GM23338 (cell line): ENCODE data around the gene SESN1.

ENCODE experiments used
- CREB1 ChIP-seq: fragments of 250-450 bp; sonication (Bioruptor Pico); IDR thresholded peaks from 2 replicates; pipeline ENCODE4 v1.5.0; 2020; ENCODE audit warnings: low read depth, mild to moderate bottlenecking, moderate library complexity
- CTCF ChIP-seq, 2 experiments: fragments of 200-600 bp in 1 of 2; sonication (generic) in 1 of 2; conservative IDR thresholded peaks; 2 replicates each; pipeline versions ENCODE4 v1.5.1 to v1.6.1; 2016 to 2017; ENCODE audit warnings: antibody characterized with exemption in 2 of 2, low read depth in 2 of 2, mild to moderate bottlenecking in 2 of 2, moderate library complexity in 1 of 2
- EZH2 ChIP-seq: fragments of 200-600 bp; sonication (generic); IDR thresholded peaks from one replicate; pipeline ENCODE4 v1.8.0; 2017; ENCODE audit warnings: antibody characterized with exemption, mild to moderate bottlenecking, low read depth; ENCODE audit not compliant: unreplicated experiment
- EZH2phosphoT487 ChIP-seq: fragments of 200-600 bp; sonication (generic); IDR thresholded peaks from one replicate; pipeline ENCODE4 v1.8.1; 2018; ENCODE audit warnings: antibody characterized with exemption; ENCODE audit not compliant: unreplicated experiment
- JUNB ChIP-seq: IDR thresholded peaks from one replicate; pipeline ENCODE4 v1.6.1; 2016; ENCODE audit warnings: antibody characterized with exemption; ENCODE audit not compliant: unreplicated experiment
- NANOG ChIP-seq: IDR thresholded peaks from 2 replicates; pipeline ENCODE4 v1.6.1; 2016; ENCODE audit warnings: antibody characterized with exemption, borderline replicate concordance
- POLR2AphosphoS5 ChIP-seq: IDR thresholded peaks from 2 replicates; pipeline ENCODE4 v1.6.1; 2016; ENCODE audit warnings: antibody characterized with exemption, low read depth
- REST ChIP-seq: IDR thresholded peaks from one replicate; pipeline ENCODE4 v1.6.1; 2018; ENCODE audit warnings: antibody characterized with exemption; ENCODE audit not compliant: unreplicated experiment
- STAT1 ChIP-seq: IDR thresholded peaks from one replicate; pipeline ENCODE4 v1.6.1; 2016; ENCODE audit warnings: antibody characterized with exemption; ENCODE audit not compliant: unreplicated experiment
- ZNF114 ChIP-seq: fragments of 250-450 bp; sonication (Bioruptor Pico); IDR thresholded peaks from 2 replicates; pipeline ENCODE4 v1.5.0; 2020; ENCODE audit warnings: mild to moderate bottlenecking, moderate library complexity
- ZNF331 ChIP-seq: fragments of 250-450 bp; sonication (Bioruptor Pico); IDR thresholded peaks from 2 replicates; pipeline ENCODE4 v1.5.0; 2020; ENCODE audit warnings: low read depth, mild to moderate bottlenecking, moderate library complexity
- TF ChIP-seq, protein P1 (sequence below): IDR thresholded peaks from 2 replicates; pipeline ENCODE4 v1.6.1; 2016; ENCODE audit warnings: antibody characterized with exemption
- TF ChIP-seq, protein P2 (sequence below): fragments of 250-450 bp; sonication (Bioruptor Pico); IDR thresholded peaks from 2 replicates; pipeline ENCODE4 v1.5.0; 2020; ENCODE audit warnings: mild to moderate bottlenecking, moderate library complexity

GRCh38 chr6:108966855-108967755 lies 127.5 kb downstream of the SESN1 start:
- no peak for TF ChIP-seq CTCF (conservative IDR thresholded peaks at IDR 0.05; ENCODE audit: low read depth in 2 of 2)
- no peak for TF ChIP-seq POLR2AphosphoS5
- TF ChIP-seq EZH2phosphoT487: no peak
- TF ChIP-seq CREB1 (CRISPR knock-in tag): no peak
- TF ChIP-seq EZH2: no peak
- TF ChIP-seq, protein P1, sequence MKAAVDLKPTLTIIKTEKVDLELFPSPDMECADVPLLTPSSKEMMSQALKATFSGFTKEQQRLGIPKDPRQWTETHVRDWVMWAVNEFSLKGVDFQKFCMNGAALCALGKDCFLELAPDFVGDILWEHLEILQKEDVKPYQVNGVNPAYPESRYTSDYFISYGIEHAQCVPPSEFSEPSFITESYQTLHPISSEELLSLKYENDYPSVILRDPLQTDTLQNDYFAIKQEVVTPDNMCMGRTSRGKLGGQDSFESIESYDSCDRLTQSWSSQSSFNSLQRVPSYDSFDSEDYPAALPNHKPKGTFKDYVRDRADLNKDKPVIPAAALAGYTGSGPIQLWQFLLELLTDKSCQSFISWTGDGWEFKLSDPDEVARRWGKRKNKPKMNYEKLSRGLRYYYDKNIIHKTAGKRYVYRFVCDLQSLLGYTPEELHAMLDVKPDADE: no peak
- TF ChIP-seq REST: no peak
- no peak for TF ChIP-seq NANOG
- TF ChIP-seq JUNB: no peak
- no peak for TF ChIP-seq STAT1
- TF ChIP-seq ZNF114 (CRISPR knock-in tag): no peak
- TF ChIP-seq, protein P2, sequence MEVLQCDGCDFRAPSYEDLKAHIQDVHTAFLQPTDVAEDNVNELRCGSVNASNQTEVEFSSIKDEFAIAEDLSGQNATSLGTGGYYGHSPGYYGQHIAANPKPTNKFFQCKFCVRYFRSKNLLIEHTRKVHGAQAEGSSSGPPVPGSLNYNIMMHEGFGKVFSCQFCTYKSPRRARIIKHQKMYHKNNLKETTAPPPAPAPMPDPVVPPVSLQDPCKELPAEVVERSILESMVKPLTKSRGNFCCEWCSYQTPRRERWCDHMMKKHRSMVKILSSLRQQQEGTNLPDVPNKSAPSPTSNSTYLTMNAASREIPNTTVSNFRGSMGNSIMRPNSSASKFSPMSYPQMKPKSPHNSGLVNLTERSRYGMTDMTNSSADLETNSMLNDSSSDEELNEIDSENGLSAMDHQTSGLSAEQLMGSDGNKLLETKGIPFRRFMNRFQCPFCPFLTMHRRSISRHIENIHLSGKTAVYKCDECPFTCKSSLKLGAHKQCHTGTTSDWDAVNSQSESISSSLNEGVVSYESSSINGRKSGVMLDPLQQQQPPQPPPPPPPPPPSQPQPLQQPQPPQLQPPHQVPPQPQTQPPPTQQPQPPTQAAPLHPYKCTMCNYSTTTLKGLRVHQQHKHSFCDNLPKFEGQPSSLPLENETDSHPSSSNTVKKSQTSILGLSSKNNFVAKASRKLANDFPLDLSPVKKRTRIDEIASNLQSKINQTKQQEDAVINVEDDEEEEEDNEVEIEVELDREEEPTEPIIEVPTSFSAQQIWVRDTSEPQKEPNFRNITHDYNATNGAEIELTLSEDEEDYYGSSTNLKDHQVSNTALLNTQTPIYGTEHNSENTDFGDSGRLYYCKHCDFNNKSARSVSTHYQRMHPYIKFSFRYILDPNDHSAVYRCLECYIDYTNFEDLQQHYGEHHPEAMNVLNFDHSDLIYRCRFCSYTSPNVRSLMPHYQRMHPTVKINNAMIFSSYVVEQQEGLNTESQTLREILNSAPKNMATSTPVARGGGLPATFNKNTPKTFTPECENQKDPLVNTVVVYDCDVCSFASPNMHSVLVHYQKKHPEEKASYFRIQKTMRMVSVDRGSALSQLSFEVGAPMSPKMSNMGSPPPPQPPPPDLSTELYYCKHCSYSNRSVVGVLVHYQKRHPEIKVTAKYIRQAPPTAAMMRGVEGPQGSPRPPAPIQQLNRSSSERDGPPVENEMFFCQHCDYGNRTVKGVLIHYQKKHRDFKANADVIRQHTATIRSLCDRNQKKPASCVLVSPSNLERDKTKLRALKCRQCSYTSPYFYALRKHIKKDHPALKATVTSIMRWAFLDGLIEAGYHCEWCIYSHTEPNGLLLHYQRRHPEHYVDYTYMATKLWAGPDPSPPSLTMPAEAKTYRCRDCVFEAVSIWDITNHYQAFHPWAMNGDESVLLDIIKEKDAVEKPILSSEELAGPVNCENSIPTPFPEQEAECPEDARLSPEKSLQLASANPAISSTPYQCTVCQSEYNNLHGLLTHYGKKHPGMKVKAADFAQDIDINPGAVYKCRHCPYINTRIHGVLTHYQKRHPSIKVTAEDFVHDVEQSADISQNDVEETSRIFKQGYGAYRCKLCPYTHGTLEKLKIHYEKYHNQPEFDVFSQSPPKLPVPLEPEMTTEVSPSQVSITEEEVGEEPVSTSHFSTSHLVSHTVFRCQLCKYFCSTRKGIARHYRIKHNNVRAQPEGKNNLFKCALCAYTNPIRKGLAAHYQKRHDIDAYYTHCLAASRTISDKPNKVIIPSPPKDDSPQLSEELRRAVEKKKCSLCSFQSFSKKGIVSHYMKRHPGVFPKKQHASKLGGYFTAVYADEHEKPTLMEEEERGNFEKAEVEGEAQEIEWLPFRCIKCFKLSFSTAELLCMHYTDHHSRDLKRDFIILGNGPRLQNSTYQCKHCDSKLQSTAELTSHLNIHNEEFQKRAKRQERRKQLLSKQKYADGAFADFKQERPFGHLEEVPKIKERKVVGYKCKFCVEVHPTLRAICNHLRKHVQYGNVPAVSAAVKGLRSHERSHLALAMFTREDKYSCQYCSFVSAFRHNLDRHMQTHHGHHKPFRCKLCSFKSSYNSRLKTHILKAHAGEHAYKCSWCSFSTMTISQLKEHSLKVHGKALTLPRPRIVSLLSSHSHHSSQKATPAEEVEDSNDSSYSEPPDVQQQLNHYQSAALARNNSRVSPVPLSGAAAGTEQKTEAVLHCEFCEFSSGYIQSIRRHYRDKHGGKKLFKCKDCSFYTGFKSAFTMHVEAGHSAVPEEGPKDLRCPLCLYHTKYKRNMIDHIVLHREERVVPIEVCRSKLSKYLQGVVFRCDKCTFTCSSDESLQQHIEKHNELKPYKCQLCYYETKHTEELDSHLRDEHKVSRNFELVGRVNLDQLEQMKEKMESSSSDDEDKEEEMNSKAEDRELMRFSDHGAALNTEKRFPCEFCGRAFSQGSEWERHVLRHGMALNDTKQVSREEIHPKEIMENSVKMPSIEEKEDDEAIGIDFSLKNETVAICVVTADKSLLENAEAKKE (CRISPR knock-in tag): no peak
- no peak for TF ChIP-seq ZNF331
